ENCODE measurements around the gene C16orf74.

C16orf74 gene

GRCh38 chr16:85746460-85747215 lies 4.3 kb downstream of the C16orf74 start:
- no peak for DNase-seq

- no peak for DNase-seq
Observed at GRCh38 chr16:85738923-85739715, 11.8 kb downstream of the C16orf74 start.

- DNase-seq, result no peak
Observed at GRCh38 chr16:85736921-85737320, 14.0 kb downstream of the C16orf74 start.

GRCh38 chr16:85735946-85736345 lies 14.9 kb downstream of the C16orf74 start:
- no peak for DNase-seq

DNA sequence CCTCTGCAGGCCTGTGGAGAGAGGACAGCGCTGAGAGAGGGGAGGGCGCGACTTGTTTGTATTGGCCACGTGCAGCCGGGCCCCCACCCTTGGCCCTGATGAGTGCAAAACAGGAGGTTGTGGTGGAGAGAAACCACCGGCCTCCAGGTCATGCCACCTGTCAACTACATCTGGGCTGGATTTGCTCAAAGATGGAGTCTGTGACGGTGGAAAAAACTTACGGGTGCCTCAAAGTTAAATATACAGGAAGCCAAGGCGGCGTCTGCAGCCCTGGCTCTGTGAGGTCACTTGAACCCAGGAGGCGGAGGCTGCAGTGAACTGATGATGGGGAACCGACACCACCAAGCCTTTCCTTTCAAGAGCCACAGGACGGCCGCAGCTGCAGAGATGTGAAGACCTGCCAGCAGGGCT lies 15.7 kb downstream of the C16orf74 start:
- peak in 2 of 4 experiments; percentile 7 to 43 for DNase-seq

DNA sequence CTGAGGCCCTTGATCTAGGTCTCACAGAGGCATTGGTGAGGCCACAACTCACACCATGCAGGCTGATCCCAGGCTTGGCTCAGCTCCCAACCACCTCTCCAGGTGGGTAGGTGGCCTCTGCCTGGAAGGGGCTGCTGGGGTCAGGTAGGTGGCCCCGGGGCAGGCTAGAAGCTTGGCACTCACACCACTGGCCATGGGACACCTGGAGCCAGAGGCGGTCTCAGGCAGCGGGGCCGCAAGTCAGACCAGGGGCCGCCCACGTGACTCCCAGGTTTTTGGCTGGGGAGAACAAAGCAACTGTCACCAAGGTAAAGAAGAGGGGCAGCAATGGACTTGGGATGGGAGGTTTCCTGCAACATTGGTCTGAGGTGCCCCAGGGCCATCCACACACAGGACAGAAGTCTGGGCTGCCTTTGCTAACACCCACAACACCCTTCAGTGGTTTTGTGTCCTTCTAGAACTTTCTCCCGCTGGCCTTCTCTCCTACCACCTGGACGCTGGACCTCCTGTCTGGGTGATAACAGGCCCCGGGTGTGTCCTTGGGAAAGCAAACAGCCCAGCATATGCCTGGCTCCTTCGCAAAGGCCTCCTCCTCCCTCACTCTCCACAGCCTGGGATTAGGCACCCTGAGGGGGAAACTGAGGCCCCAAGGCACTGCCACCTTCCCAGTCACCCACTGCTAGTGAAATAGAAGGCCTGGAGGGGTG lies 16.4 kb downstream of the C16orf74 start:
- DNase-seq, result no peak

DNA sequence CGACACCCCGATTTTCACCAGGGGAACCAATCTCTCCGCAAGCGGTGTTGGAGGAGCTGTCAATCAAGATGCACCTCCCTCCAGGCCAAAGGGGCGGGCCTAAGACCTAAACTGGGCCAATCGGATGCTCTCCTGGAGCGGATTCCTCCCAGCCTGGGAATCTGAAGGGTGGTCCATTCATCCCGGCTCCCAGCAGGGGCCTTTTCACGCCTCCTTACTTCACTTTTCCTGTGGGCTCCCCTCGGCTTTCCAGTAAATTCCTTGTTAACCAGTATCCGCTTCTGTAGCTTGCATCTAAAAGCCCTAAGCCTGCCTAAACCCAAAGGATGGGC lies 17.1 kb downstream of the C16orf74 start:
- no peak for DNase-seq

GRCh38 chr16:85733155-85733838 lies 17.6 kb downstream of the C16orf74 start:
- DNase-seq, result no peak

GRCh38 chr16:85731179-85731578 lies 19.7 kb downstream of the C16orf74 start:
- DNase-seq, result no peak

DNA sequence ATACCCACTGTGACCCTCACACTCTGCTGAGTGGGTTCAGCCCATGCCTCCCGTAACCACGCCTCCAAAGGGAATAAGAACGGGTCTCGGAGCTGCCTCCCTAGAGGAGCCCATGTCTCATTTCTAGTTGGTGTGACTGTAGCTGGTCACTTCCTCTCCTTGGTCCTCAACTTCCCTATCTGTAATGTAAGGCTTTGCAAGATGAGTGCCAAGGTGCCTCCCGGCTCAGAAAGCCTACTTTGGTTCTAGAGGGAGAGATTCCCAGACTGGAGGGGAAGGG lies 20.8 kb downstream of the C16orf74 start:
- no peak for DNase-seq

- no peak for DNase-seq
Observed at GRCh38 chr16:85729452-85730185, 21.3 kb downstream of the C16orf74 start.

- no peak for DNase-seq
Observed at GRCh38 chr16:85728879-85729278, 22.0 kb downstream of the C16orf74 start.

DNA sequence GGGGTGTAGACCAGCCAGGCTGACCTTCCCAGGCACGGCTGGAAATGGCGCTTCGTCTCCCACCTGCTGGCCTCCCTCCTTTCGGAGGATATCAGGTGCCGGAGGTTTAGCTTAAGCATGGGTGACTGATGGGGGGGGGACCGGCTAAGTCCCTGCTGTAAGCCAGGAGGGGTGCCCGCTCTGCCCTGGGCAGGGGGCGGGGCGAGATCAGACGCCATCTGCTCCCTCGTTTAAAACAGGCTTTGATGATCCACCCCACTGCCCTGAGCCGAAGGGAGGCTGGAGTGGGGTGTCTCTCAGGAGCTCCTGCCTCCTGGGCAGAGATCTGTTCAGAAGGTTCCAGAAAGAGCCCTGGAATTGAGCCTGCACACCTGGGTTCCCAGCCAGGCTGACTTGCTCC lies 26.0 kb downstream of the C16orf74 start:
- no peak for DNase-seq

DNA sequence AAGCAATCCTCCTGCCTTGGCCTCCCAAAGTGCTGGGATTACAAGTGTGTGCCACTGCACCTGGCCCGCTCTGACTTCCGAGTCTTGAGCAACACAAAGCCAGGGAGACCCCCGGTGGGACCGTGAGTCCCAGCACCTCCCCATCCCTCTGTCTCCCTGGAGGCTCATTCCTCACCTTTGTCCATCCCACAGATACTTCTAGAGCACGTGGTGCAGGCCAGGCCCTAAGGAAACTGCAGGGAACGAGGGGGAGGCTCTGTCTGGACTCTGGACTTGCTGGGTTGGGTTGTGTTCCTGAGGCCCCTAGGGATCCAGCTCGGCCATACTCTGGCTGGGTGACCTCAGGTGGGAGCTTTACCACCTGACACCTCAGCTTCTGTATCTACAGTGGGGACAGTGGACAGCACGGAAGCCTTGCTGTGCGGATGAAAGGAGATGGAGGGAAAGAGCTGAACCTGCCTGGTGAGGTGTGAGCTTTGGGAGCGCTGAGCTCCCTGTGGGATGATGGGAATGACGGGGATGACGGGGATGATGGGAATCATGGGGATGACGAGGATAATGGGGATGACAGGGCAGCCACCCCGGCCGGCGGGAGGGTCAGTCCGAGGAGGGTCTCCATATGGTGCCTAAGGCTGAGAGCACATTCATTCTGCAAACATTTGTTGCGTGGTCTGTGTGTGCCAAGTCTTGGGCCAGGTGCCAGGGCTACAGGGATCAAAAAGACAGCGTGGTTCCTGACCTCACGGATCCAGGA lies 26.6 kb downstream of the C16orf74 start:
- no peak for DNase-seq

- DNase-seq, result no peak
Observed at GRCh38 chr16:85722128-85722893, 28.6 kb downstream of the C16orf74 start.

GRCh38 chr16:85720302-85720637 lies 30.6 kb downstream of the C16orf74 start:
- no peak for DNase-seq

- DNase-seq, result no peak
Observed at GRCh38 chr16:85719605-85720301, 31.1 kb downstream of the C16orf74 start.

GRCh38 chr16:85718682-85719081 lies 32.2 kb downstream of the C16orf74 start:
- no peak for DNase-seq

DNA sequence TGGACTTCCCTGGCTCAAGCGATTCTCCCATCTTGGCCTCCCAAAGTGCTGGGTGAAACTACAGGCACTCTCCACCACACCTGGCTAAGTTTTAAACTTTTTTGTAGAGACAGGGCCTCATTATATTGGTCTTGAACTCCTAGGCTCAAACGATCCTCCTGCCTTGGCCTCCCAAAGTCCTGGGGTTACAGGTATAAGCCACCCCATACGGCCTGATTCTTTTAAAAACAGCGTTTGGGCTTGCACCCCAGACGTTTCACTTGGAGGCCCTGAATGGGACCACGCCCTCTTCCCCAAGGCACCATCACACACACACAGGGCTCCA lies 32.8 kb downstream of the C16orf74 start:
- no peak for DNase-seq

DNA sequence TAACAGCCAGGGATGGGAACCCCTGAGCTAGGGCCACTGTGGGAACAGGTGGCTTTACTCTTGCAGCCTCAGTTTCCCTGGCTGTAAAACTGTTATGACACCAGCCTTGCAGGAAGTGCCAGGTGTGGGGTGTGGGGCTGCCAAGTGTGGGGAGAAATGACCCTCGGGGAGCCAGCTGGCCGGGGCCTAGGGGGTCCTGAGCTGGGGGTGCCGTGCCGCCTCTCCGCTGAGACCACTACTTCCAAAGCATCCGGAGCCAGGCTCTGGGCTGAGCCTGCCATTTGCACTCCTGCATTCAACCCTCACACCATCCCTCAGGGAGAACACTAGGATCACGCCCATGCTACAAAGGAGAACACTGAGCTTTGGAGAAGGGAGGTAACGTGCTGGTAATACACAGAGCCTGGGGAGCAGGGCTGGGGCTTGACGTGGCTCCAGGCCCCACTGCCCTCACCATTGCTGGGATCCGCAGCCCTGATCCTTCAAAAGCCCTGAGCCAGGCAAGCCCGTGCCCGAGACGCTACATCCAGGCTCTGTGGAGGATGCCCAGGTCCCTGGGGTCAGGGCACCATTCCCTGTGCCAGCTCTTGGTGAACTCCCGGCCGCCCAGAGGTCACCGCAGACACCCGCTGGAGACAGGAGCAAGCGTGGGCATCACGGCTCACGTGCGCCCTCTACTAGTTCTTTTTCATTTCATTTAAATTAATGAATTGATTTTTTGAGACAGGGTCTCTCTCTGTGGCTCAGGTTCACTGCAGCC lies 33.3 kb downstream of the C16orf74 start:
- peak; percentile 11 to 36 (median 20) for DNase-seq
